WERI-Rb-1 (cell line): Measurements from ENCODE around the gene ATP6V0C.

ENCODE experiments used
- DNase-seq: peaks from one replicate; pipeline ENCODE4 v3.0.0-alpha.2; 2020
- H3K27ac ChIP-seq: fragments of 250-450 bp; sonication (Bioruptor Pico); 2 replicates; pipeline ENCODE4 v1.5.1; 2020; ENCODE audit warnings: mild to moderate bottlenecking, moderate library complexity
- H3K27me3 ChIP-seq: fragments of 250-450 bp; sonication (Bioruptor Pico); 2 replicates; pipeline ENCODE4 v1.5.1; 2021; ENCODE audit warnings: mild to moderate bottlenecking, low read depth, moderate library complexity; ENCODE audit not compliant: insufficient read depth, severe bottlenecking
- H3K36me3 ChIP-seq: fragments of 250-450 bp; sonication (Bioruptor Pico); 2 replicates; pipeline ENCODE4 v1.5.1; 2020; ENCODE audit warnings: mild to moderate bottlenecking, moderate library complexity
- H3K4me3 ChIP-seq: 2 replicates; pipeline ENCODE4 v1.5.1; 2011; ENCODE audit warnings: low read depth, mild to moderate bottlenecking, control low read depth, low read length
- H3K9me3 ChIP-seq: fragments of 250-450 bp; sonication (Bioruptor Pico); 2 replicates; pipeline ENCODE4 v1.5.1; 2021; ENCODE audit warnings: mild to moderate bottlenecking, moderate library complexity; ENCODE audit not compliant: severe bottlenecking
- CTCF ChIP-seq: IDR thresholded peaks from 2 replicates; pipeline ENCODE4 v1.5.1; 2011; ENCODE audit warnings: low read depth, mild to moderate bottlenecking, control low read depth, inconsistent platforms, low read length

ATP6V0C gene

DNA sequence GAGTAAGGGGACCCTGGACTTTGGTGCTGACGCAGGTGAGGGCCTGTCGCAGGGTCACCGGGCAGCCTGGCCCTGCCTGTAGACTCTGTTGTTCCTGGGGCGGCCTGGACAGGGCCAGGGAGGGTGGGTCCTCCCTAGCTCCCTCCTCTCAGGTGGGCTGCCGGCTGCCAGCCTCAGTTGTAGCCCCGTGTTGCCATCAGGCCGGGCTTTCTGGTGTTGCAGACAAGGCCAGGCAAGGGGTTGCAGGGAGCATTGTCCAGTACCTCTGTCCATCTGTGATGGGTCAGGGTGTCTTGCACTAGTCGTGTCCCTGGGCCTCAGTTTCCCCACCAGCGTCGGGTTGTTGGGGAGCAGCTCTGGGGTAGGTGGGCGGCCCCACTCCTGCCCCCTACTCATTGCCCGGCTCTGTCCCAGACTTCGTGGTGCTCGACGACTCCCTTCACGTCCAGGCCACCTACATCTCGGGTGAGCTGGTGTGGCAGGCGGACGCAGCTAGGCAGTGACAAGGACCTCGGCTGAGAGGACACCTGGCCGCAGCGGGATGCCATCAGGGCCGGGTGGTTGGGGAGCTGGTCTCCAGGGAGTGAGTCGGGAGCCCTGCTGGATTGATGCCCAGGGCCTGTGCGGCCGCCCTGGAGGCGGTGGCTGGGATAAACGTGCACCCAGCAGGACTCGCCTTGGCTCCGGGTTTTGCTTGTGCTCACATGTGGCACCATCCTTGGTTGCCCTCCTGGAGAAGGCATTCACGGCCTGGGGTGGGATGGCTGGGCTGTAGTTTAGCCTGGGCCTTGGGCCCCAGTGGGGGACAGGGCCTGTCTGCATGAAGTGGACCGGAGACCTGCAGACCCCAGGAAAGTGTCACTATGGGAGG is 15.5 kb downstream of the ATP6V0C start:
- TF ChIP-seq CTCF: 0 out of 2 replicates have a peak, but pooled peaks have one; percentile 27
- Histone ChIP-seq H3K27ac (no peak overlapping the region), H3K27me3 (no peaks in the 10 kb centered on the region), H3K36me3 (peaks cover 39% of the 10 kb centered on the region), H3K9me3 (no peaks in the 10 kb centered on the region), H3K4me3 (no peak overlapping the region)
- no peak for DNase-seq

GRCh38 chr16:2529961-2530628 is 16.3 kb downstream of the ATP6V0C start:
- TF ChIP-seq CTCF: no peak
- no peak for DNase-seq
- Histone ChIP-seq H3K4me3 (no peak overlapping the region), H3K27ac (no peak overlapping the region), H3K9me3 (no peaks in the 10 kb centered on the region), H3K27me3 (no peaks in the 10 kb centered on the region), H3K36me3 (peaks cover 31% of the 10 kb centered on the region)

DNA sequence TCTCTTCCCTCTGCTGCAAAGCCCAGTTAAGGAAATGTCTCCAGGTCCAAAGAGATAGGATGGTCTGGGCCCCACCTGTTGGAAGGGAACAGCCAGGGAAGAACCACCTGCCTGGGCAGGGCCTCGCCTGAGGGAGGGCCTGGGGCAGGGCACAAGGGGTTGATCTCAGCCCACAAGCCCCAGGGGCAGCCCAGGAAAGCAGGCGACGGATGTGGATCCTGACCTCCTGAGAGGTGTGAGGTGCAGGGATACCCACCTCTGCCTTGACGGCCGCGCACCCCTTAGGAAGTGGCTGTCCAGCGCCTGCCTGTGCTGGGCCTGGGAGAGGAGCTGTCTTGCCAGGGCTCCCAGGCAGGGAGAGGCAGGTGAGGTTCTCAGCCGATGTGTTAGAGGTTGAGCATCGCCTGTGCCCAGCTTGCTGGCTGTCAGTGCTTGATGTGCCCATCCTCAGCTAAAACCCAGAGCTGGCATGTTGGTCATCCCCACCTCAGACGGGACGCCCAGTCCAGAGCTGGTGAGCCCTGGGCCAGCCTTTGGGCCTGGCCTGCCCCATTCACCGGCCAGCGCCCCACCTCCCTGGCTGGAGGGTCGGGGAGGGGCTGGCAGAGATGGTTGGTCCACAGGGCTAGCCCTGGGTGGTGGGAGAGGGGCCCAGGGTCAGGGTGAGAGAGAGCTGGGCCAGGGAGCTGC is 17.0 kb downstream of the ATP6V0C start:
- no peaks in the 10 kb centered on the region for H3K27me3 ChIP-seq
- H3K36me3 ChIP-seq: peaks cover 29% of the 10 kb centered on the region
- no peak overlapping the region for H3K27ac ChIP-seq
- no peak overlapping the region for H3K4me3 ChIP-seq
- TF ChIP-seq CTCF: no peak
- DNase-seq: no peak
- H3K9me3 ChIP-seq: no peaks in the 10 kb centered on the region

- Histone ChIP-seq H3K27me3 (no peaks in the 10 kb centered on the region), H3K9me3 (no peaks in the 10 kb centered on the region), H3K4me3 (peak within 1 kb of the TSS; percentile 60), H3K27ac (peak within 1 kb of the TSS; percentile 73), H3K36me3 (peaks cover 23% of the 10 kb centered on the region)
- no peak for DNase-seq
- TF ChIP-seq CTCF: no peak
Observed at GRCh38 chr16:2531371-2531695, 17.6 kb downstream of the ATP6V0C start, which contains the start of gene CEMP1. Gene CEMP1, minus strand, starts transcription at chr16:2531408. Its CDS starts 335 bp downstream, at chr16:2531073.

DNA sequence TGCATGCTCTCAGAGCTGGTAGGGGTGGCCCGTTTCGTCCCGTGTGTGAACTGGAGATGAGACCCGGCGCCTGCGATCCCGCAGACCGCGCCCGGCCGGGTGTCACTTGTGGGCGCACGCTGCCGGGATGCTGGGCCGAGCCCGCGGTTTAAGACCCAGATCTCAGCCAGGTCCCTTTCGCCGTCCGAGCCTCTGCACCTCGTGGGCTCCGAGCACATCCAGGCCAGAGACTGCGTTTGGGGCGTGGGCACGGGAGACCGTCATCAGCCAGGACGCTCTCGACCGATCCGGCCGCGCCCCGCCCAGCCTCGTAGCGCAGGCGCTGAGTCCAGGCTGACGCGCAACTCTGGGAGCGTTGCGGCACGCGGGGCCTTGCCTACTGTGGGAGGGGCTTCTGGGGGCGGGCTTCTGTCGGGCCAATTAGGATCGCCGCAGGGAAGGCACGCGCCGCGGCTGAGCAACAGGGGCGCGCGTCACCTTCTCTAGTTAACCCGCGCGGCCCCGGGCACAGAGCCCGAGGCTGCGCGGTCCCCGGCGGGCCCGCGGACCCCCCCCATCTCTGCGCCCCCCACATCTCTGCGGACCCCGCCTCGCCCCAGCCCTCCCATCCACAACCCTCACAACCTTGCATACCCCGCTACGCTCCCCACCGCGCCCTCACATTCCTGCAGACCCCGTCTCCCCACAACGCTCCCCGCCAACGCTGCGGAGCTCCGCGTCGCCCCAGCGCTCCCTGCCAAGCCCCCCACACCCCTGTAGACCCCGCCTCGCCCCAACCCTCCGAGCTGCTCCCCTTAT is 18.1 kb downstream of the ATP6V0C start:
- Histone ChIP-seq H3K36me3 (peaks cover 20% of the 10 kb centered on the region), H3K27me3 (no peaks in the 10 kb centered on the region), H3K4me3 (peak overlapping the region; percentile 60), H3K9me3 (no peaks in the 10 kb centered on the region), H3K27ac (peak overlapping the region; percentile 73)
- no peak for TF ChIP-seq CTCF
- DNase-seq: peak; percentile 97
